ENCODE results near the gene TMEM30B. TPM values are rescaled to one million over a fixed set of nuclear protein-coding genes. Genes with fewer than 3 reads are reported as not detected.
A peak's percentile ranks its signal among the peaks of the same experiment; 100 is the strongest.

Gene TMEM30B
- total and polyA plus RNA-seq, 4 donors, result 3.0 to 7.4 (median 5.6) TPM

- Histone ChIP-seq H3K9ac (ENCODE audit: low read depth in 1 of 2, low read length in 2 of 2) (no peak overlapping the region), H3K9me3 (ENCODE audit: control insufficient read depth in 4 of 4, low read length in 3 of 4) (no peaks in the 10 kb centered on the region), H3K27me3 (ENCODE audit: control insufficient read depth in 4 of 4, insufficient read depth in 4 of 4, low read length in 3 of 4) (no peaks in the 10 kb centered on the region), H3K4me3 (ENCODE audit: low read depth in 1 of 3, low read length in 3 of 3) (no peak overlapping the region), H3K36me3 (ENCODE audit: control insufficient read depth in 4 of 4, insufficient read depth in 3 of 4, low read depth in 1 of 4, low read length in 3 of 4) (no peaks in the 10 kb centered on the region), H3K27ac (ENCODE audit: low read depth in 1 of 2, low read length in 2 of 2) (no peak overlapping the region), H3K4me1 (ENCODE audit: control insufficient read depth in 4 of 4, insufficient read depth in 4 of 4, low read length in 3 of 4) (peaks cover 0 to 40% (median 23%) of the 10 kb centered on the region in 4 donors)
- 92% methylated on average over 2 of the region's 2 CpGs for WGBS
- no peak for DNase-seq (ENCODE audit: low spot score)
- TF ChIP-seq REST (IDR thresholded peaks at IDR 0.05), result no peak
- no peak for TF ChIP-seq RAD21 (IDR thresholded peaks at IDR 0.05)
- TF ChIP-seq GABPA (IDR thresholded peaks at IDR 0.05 in 1 of 2, conservative IDR thresholded peaks at IDR 0.05 in 1 of 2), result no peak
- TF ChIP-seq ZBTB33 (IDR thresholded peaks at IDR 0.05), result no peak
- TF ChIP-seq CTCF (IDR thresholded peaks at IDR 0.05; ENCODE audit: low read depth, low read length, missing input control), result no peak
- TF ChIP-seq NR2F2 (IDR thresholded peaks at IDR 0.05), result no peak
- TF ChIP-seq JUND (IDR thresholded peaks at IDR 0.05), result no peak
- TF ChIP-seq HNF4A (conservative IDR thresholded peaks at IDR 0.05), result no peak
- TF ChIP-seq SP1 (IDR thresholded peaks at IDR 0.05), result no peak
- TF ChIP-seq FOXA1 (IDR thresholded peaks at IDR 0.05), result no peak
- no peak for TF ChIP-seq EGR1 (IDR thresholded peaks at IDR 0.05; ENCODE audit: low read depth in 2 of 2)
- no peak for TF ChIP-seq TAF1 (conservative IDR thresholded peaks at IDR 0.05)
Measured at GRCh38 chr14:61282746-61283145, 1.6 kb upstream of the TMEM30B start.

GRCh38 chr14:61281948-61282275 lies 774 bp upstream of the TMEM30B start:
- no peak for DNase-seq (ENCODE audit: low spot score)
- Histone ChIP-seq H3K4me1 (ENCODE audit: control insufficient read depth in 4 of 4, insufficient read depth in 4 of 4, low read length in 3 of 4) (peaks cover 0 to 37% (median 28%) of the 10 kb centered on the region in 4 donors), H3K9ac (ENCODE audit: low read depth in 1 of 2, low read length in 2 of 2) (no peak overlapping the region), H3K27ac (ENCODE audit: low read depth in 1 of 2, low read length in 2 of 2) (no peak overlapping the region), H3K36me3 (ENCODE audit: control insufficient read depth in 4 of 4, insufficient read depth in 3 of 4, low read depth in 1 of 4, low read length in 3 of 4) (no peaks in the 10 kb centered on the region), H3K9me3 (ENCODE audit: control insufficient read depth in 4 of 4, low read length in 3 of 4) (no peaks in the 10 kb centered on the region), H3K4me3 (ENCODE audit: low read depth in 1 of 3, low read length in 3 of 3) (peak overlapping the region in 1 of 3 donors; percentile 81), H3K27me3 (ENCODE audit: control insufficient read depth in 4 of 4, insufficient read depth in 4 of 4, low read length in 3 of 4) (no peaks in the 10 kb centered on the region)
- TF ChIP-seq HNF4G (IDR thresholded peaks at IDR 0.05) (no peak), CTCF (IDR thresholded peaks at IDR 0.05; ENCODE audit: low read depth, low read length, missing input control) (no peak), FOXA2 (IDR thresholded peaks at IDR 0.05) (no peak)
- 76% methylated on average over 1 of the region's 1 CpG for WGBS
